Stimulated activated CD4-positive, alpha-beta T cell treated with anti-CD3 and anti-CD28 coated beads, TNF-alpha, amount 100 ng/mL, for 24 hours (primary cell): ENCODE results near the gene KCNQ2.
A peak's percentile ranks its signal among the peaks of the same experiment; 100 is the strongest.

Source experiments
- DNase-seq, 3 experiments: peaks; one replicate each; pipeline ENCODE4 v3.0.0-alpha.2; 2020; ENCODE audit warnings: low read depth in 3 of 3

The KCNQ2 gene

DNA sequence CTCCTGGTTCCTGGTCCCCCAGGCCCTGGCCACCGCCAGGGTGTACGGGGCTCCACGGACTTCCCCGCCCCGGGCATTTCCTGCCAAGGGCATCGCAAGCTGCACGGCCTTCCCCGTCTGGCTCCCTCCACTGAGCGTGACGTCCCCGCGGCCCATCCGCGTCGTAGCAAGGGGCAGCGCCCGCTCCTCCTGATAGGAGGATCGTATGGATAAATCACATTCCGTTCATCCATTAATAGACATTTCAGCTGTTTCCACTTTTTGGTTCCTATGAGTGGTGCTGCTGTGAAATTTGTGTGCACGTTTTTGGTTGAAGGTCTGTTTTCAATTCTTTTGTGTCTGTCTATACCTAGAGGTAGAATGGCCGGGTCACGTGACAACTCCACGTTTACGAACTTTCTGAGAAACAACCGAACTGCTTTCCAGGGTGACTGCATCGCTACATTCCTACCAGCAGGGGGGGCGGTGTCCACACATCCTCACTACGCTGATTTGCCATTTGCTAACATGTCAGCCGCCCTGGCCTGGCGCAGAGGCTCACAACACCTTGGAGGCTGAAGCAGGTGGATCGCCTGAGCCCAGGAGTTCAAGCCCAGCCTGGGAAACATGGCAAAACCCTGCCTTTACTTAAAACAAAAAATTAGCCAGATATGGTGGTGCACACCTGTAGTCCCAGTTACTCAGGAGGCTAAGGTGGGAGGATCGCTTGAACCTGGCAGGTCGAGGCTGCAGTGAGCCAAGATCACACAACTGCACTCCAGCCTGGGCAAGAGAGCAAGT lies 37.7 kb downstream of the KCNQ2 start:
- peak; percentile 63 to 74 (median 70) for DNase-seq

DNA sequence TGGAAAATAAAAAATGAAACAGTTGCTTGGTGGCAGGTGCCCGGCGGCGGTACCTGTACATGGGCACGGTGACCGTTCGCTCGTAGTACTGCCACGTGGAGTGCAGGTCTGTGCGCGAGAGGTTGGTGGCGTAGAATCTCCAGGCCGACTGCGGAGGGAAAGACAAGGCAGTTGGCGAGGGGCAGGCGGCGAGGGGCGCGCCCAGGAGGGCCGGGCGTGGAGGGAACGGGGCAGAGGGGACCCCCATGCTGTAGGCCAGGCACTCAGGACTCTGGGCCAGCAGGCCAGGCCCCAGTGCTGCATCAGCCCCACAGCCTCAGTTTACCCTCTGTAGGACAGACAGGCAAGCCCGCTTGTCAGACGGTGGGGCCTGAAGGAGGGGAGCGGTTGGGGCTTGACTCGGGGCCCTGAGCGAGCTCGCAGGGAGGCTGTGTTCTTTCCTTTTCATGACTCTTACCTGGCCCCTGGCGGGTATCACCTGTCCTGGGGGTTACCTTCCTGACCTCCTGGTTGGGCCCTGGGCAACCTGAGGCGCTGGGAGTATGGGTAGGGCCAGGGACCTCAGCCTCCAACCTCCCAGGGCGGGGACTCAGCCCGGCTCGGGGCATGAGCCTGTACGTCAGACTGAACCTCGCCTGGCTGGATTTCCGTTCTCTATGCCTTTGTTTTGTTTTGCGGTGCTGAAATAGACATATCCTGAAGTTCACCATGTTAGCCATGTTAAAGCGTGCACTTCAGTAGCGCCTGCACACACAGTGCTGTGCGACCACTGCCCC lies 38.5 kb downstream of the KCNQ2 start:
- DNase-seq: no peak

DNA sequence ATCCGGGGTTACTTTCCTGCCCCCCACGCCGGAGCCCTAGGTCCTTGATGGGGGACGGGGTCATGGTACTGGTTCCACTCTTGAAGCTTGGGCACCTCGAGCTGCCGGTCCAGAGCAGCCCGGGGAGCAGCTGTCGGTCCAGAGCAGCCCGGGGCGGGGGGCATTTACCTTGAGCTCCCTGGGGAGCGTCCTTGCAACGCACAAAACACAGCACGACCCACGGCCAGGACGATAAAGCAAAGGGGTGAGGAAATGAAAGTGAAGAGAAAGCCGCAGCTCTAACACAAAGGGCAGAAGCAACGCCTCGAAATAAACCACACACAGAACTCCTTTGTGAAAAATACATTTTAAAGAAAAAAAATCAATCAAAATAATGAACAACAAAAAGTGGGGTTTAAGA lies 39.1 kb downstream of the KCNQ2 start:
- no peak for DNase-seq

DNA sequence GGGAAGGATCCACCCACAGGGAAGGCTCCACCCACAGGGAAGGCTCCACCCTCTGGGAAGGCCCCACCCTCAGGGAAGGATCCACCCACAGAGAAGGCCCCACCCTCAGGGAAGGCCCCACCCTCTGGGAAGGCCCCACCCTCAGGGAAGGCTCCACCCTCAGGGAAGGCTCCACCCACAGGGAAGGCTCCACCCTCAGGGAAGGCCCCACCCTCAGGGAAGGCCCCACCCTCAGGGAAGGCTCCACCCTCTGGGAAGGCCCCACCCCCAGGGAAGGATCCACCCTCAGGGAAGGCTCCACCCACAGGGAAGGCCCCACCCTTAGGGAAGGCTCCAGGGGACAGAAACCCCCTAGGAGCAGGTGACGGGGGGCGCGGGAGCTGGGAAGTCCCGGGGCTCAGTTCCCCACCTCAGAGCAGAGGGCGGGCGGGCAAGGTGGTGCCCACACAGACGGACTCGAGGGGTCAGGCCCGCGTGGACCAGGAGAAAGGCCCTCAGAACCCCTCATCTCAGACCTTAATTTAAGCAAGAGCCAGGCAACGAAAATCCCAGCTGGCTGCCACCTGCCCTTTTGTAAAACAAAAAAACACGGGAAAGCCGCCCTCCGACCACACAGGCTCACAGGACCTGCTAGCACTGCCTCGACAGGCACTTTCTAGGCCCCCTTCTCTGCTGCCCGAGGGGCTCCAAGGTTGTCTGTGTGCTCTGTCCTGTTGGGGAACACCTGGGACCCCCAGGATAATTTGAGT lies 39.7 kb downstream of the KCNQ2 start:
- DNase-seq: no peak

DNA sequence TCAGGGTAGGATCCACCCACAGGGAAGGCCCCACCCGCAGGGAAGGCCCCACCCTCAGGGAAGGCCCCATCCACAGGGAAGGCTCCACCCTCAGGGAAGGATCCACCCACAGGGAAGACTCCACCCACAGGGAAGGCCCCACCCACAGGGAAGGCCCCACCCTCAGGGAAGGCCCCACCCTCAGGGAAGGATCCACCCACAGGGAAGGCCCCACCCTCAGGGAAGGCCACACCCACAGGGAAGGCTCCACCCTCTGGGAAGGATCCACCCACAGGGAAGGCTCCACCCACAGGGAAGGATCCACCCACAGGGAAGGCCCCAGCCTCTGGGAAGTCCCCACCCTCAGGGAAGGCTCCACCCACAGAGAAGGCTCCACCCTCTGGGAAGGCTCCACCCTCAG lies 40.5 kb downstream of the KCNQ2 start:
- DNase-seq: no peak

DNA sequence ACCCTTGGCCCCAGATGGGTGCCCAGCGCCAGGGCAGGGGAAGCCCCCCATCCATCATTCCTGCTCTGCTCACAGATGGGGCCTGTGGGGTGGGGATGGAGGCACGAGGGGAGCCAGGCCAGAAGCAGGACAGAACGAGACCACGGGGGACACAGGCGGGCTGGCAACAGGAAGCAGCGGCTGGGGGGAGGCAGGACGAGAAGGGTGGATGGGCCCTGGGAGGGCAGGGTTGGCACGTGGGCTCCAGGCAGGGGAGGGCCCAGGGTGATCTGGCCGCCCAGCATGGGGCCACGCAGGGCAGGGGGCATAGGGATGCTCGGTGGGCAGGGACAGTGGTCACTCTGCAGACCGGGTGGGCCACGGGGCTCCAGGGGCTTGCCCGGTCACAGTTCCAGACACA lies 41.6 kb downstream of the KCNQ2 start:
- DNase-seq: no peak

GRCh38 chr20:63429992-63430391 lies 42.5 kb downstream of the KCNQ2 start:
- no peak for DNase-seq

- no peak for DNase-seq
Observed at GRCh38 chr20:63428906-63429575, 43.4 kb downstream of the KCNQ2 start.

DNA sequence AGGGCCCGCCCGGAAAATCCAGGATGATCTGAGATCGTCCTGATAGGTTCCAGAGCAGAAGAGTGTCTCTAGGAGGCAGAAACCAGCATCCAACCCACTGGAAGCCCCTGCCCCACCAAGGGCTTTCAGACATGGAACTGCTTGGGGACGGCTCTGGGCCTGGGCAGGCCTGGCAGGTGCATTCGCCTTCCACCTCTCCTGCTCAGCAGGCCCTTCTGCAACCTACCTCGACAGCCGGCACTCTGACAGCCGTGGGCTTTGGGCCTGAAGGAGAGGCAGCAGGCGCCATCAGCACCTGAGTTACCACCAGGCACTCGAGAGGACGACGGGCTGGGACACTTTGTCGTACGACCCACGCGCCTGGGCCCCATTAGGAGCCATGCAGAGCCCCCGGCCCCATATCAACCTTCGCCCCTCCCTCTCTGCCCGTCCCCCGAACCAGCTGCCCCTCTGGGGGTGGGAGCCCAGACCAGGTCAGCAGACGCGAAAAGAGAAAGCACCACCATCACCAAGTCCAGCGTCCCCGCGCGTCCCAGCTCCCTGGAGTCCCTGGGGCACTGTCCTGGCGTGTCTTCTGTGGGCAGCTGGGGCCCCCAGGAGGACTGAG lies 44.6 kb downstream of the KCNQ2 start:
- no peak for DNase-seq

GRCh38 chr20:63427206-63427605 lies 45.2 kb downstream of the KCNQ2 start:
- no peak for DNase-seq

DNA sequence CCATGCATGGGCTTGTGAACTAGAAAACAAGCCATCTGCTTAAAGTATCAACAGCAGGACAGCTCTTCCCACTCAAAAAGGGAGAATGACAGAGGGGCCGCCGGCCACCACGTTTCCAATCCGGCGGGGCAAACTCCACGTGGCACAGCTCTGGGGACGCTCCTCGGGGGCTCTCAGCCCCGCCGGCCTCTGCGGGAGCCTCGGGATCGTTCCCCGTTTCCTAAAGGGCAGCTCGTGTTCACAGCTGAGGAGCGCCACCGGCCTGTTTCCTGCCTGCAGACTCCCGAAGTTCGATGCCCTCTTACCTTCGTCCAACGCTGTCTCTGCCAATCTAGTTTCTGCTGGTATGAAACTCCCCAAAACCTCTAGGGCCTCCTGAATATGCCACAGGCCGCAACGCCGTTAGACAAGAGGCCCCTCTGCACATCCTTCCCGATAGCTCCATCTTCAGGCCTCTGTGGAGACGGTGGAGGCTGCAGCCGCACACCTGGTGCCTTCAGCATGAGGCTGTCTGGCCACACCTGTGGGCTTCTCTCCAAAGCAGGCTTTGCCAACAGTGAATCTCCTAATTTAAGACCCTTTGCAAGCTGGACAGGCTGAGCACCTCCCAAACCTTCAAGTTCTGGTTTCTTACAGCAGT lies 46.5 kb downstream of the KCNQ2 start:
- DNase-seq: no peak

DNA sequence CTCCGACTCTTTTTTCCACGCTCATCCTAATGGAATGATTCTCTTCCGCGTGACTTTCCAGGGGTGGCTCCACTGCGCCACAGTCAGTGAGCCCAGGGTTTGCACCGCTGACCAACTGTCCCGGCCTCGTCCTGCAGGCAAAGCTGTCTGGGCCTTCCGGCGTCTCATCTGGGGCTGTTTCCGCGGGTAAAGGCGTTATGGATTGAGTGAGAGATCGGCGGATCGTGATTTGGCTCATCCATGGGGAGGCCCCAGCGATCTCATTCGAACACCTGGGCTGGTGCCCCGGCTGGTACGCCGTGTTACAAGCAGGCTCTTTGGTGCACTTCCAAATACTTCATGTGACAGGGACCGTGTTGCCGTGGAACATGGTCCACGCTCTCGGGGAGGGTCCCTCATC lies 47.8 kb downstream of the KCNQ2 start:
- DNase-seq: no peak

- DNase-seq: no peak
Observed at GRCh38 chr20:63423751-63424150, 48.7 kb downstream of the KCNQ2 start.

GRCh38 chr20:63422653-63423052 lies 49.8 kb downstream of the KCNQ2 start:
- no peak for DNase-seq

- DNase-seq: no peak
Observed at GRCh38 chr20:63421913-63422312, 50.5 kb downstream of the KCNQ2 start.

GRCh38 chr20:63421094-63421692 lies 51.3 kb downstream of the KCNQ2 start:
- no peak for DNase-seq

GRCh38 chr20:63420359-63421093 lies 51.9 kb downstream of the KCNQ2 start:
- DNase-seq: no peak

DNA sequence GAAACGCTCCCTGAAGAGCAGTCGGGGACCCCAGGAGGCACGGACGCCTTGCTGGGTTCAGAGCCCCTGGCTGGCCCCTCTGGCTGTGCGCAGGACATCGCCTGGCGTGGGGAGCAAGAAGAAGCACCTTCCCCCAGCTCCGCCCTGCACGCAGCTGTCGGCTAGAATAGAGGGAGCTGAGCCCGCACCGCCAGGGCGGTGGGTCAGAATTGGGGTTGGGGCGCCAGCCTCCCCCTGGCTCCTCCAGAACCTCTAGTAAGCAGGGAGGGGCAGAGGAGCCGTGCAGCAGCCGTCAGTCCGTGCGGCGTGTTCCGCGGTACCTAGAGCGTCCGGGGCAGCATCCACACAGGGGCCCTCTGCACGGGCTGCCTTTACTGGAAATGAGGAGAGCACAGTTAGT lies 53.2 kb downstream of the KCNQ2 start:
- DNase-seq: no peak

DNA sequence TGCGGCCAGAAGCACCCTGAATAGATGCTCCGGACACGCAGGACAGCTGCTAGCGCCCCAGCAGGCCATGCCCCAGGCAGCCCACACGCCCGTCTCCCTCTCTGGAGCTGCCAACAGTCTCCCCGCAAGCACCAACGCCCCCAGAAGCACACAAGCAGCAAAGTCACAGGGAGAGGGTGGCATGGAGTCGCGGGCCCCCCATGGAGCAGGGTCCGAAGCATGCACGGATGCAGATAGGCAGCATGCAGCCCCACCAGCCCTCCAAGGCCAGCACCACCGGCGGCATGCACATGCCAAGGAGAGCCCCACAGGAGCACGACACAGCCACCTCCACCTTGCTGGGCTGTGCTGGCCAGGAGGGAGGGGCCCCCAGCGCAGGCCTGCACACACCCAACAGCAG lies 53.8 kb downstream of the KCNQ2 start:
- no peak for DNase-seq

GRCh38 chr20:63417738-63418120 lies 54.7 kb downstream of the KCNQ2 start:
- DNase-seq: no peak
